Endometrial microvascular endothelial cells (primary cell): ENCODE measurements around the gene ST6GALNAC4. TPM values are rescaled to one million over a fixed set of nuclear protein-coding genes. Genes with fewer than 3 reads are reported as not detected.
"Not testable (repeated sequence)": the region's sequence is repeated elsewhere in the genome, so short reads cannot be mapped to it uniquely, and the experiment has no call there.

ENCODE experiments used
- in situ Hi-C: cut with HindIII; loops from 2 replicates; pipeline ENCODE4 v1.10.0; 2017; ENCODE audit warnings: low sequenced_read_pairs, low pct_unique_long_range_greater_than_20kb; ENCODE audit errors: inconsistent ontology term
- total RNA-seq: library from RNA; depleted of rRNA; stranded (reverse); fragments of >200 nt; gene quantifications from one replicate; pipeline ENCODE4 v1.2.3, GENCODE V29; 2015; ENCODE audit errors: inconsistent ontology term

Gene ST6GALNAC4
- total RNA-seq, 1 donor from 2014 or later: 107 TPM

DNA sequence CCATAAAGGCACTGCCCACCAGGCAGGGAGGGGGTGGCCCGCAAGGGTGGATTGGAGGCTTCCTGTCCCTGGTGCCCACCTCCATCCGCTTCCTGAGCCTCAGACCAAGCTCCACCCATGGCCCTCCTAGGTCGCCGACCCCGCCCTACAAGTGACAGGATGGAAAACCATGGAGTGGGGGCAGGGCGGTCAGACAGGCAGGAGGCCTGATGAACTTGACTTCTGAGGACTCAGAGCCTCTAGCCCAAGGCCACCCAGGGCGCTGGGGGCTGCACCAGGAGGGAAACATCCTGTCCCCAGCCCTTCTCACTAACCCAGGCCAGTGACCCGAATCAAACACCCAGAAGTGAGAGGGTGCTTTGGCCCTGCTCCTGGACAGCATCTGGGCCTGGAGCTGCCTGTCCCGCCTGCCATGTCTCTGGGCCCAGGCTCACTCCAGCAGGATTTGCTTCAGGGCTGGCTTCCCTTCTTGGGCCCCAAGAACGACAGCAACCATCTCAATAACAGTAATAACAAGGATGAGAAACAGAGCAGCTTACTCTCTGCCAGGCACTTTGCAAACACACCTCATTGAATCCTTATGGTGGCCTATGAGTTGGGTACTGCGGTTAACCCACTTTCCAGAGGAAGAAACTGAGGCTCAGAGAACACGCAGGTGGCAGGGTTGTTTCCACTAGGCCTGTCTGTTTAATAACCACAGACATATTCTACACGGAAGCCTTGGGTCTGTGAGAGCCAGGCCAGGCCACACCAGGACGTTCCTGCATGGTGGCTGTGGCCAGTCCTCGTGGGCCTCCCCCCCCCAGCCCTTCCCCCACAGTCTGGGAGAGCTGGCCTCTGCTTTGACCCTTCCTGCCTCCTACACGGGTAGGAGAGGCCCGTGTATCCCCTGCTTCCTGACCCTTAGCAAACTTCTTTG lies 13.0 kb downstream of the ST6GALNAC4 start:
- in situ Hi-C loops: no loop called here

DNA sequence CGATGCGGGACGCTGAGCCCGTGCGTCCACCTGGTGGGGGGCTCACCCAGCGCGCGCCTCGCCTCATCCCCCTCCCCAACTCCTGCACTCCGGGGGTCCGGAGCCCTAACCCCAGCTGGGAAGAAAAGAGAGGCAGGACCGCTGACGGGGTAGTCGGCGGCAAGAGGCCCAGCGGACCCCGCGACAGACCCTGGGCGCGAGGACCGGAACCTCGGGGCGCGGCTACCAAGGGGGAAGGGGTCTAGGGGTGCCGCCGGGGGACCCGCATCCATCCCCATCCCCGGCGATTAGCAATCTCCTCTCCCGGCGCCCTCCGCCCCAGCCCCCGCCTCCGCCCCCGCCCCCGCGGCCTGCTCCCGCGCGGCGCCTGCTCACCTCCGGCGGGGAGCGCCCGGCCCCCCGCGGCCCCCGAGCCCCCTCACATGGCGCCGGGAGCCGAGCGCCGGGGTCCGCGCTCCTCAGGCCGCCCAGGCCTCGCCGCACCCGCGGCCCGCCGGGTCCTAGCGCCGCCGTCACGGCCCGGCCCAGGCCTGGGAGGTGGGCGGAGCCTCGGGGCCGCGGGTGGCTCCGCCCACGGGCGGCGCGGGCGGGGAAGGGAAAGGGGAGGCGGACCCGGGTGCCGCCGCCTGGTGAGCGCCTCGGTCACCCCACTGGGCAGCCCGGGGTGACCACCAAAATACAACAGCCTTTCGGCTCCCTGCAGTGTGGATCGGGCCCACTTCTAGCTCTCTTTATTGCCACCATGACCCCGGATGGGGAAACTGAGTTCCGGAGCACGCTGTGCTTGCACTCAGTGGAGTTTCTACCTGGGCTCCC lies 17.5 kb downstream of the ST6GALNAC4 start, which contains the start of gene ST6GALNAC6:
Gene ST6GALNAC6 (minus strand): TSS at position 476 of the 816 bp plus-strand sequence. CDS start 1,622 bp downstream, outside the sequence.
- in situ Hi-C loops: no loop called here

DNA sequence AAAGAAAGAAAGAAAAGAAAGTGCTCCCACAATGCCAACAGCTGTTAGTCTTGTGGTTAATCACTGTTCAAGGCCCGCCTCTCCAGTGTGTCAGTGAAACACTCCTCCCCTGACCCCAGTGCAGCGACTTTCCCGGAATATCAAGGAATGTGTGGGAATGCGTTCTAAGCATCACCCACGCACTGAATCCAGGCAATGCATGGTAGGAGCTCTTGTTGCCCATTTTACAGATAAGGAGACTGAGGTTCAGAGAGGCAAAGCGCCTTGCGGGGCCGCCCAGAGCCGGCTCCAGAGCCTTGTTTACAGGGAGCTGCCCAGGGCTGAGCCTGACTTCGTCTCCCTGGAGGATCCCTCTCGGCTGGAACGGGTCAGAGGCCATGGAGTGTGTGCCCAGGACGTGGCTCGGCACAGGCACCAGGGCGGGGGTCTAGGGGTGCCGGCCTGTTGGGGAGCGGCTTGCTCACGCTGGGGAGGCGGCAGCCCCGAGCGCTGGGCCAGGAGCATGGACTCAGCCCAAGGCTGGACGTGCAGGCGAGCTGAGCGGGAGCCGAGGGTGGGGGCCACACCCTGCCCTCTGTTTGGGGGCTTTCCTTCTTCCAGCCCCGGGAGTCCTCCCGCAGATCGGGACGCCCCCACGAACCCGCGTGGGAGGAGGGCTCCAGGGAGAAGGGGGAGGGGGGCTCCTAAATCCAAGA lies 18.3 kb downstream of the ST6GALNAC4 start:
- in situ Hi-C loops: no loop called here

- in situ Hi-C loops: no loop called here
Measured at GRCh38 chr9:127897193-127897692, 19.6 kb downstream of the ST6GALNAC4 start.

GRCh38 chr9:127896395-127897192 lies 20.2 kb downstream of the ST6GALNAC4 start:
- in situ Hi-C loops: no loop called here

DNA sequence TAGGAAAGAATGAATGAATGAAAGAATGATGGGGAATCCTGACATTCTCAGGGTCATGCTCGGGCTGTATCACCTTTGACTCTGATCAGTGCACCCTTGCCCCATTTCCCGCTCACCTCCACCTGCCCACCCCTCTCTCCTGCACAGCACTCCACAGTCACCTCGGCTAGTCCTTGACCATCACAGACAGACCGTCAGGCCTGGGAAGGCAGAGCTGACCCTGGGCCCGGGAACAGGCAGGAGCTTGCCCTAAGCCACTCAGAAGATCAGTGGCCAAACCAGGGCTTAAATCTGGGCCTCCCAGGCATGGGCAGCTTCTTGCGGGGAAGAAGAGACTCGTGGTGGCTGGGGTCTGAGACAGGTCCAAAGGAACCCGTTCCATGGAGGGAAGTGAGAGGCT lies 21.0 kb downstream of the ST6GALNAC4 start:
- in situ Hi-C loops: no loop called here

DNA sequence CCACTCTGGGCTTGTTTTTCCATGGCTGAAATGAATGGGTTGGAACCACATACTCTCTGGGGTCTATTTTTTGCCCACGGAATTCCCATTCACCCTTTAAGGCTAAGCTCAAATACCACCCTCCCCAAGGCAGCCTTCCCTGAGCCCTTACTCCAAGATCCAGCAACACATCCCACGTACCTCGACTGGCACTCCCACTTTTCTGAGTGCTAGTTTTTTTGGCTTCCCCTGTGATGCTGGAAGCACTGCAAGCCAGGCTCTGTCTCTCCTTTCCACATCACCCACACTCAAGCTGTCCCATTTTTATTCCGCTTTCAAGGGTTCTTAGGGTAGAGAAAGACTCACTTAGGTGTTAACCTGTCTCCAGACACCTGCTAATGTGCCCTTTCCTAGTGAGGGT lies 23.4 kb downstream of the ST6GALNAC4 start:
- in situ Hi-C loops: no loop called here

- in situ Hi-C loops: no loop called here
Measured at GRCh38 chr9:127892831-127893230, 24.0 kb downstream of the ST6GALNAC4 start.

DNA sequence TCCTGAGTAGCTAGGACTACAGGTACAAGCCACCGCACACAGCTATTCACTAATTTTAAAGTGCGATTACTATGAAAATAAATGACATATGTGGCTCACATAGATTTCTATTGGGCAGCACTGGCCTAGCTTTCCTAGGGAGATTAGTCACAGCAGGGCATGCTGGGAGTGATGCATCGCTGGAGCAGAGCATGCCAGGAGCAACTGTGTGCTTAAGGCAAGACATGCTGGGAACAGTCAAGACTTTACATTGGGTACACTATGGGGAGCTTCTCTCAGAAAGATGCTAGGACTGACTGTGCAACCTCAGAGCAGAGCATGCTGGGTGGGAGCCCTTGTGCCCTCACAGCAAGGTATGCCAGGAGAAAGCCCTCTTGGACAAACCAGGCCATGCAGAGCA lies 26.8 kb downstream of the ST6GALNAC4 start:
- in situ Hi-C loops: no loop called here

DNA sequence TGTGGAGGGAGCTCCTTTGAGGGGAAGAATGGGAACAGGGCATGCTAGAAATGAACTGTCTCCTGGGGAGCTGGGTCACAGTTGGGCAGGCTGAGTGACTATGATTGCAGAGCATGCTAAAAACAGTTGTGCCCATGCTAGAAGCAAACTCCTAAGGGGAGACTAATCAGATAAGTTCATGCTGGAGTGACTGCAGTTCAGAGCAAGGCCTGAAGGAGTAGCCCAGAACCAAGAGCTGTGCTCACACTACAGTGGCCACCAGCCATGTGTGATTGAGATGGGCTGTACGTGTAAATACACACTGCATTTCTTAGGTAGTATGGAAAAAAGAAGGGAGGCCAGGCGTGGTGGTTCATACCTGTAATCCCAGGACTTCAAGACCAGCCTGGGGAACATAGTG lies 29.0 kb downstream of the ST6GALNAC4 start:
- in situ Hi-C loops: no loop called here

GRCh38 chr9:127886401-127886972 lies 30.4 kb downstream of the ST6GALNAC4 start:
- in situ Hi-C loops: no loop called here

- in situ Hi-C loops: no loop called here
Measured at GRCh38 chr9:127885508-127886281, 31.1 kb downstream of the ST6GALNAC4 start.

GRCh38 chr9:127884976-127885490 lies 31.8 kb downstream of the ST6GALNAC4 start:
- in situ Hi-C loops: no loop called here

- in situ Hi-C loops: no loop called here
Measured at GRCh38 chr9:127884427-127884911, 32.4 kb downstream of the ST6GALNAC4 start.

GRCh38 chr9:127883959-127884358 lies 32.9 kb downstream of the ST6GALNAC4 start:
- in situ Hi-C loops: no loop called here

DNA sequence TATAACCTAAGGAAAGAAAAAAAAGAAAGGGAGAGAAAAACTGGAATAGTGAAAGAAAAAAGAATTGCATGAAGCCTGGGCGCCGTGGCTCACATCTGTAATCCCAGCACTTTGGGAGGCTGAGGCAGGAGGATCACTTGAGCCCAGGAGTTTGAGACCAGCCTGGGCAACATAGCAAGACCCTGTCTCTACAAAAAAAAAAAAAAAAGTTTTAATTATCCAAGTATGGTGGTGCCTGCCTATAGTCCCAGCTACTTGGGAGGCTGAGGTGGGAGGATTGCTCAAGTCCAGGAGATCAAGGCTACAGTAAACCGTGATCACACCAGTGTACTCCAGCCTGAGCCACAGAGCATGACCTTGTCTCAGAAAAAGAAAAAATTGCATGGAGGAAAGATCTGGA lies 35.1 kb downstream of the ST6GALNAC4 start:
- in situ Hi-C loops: not testable (repeated sequence)

DNA sequence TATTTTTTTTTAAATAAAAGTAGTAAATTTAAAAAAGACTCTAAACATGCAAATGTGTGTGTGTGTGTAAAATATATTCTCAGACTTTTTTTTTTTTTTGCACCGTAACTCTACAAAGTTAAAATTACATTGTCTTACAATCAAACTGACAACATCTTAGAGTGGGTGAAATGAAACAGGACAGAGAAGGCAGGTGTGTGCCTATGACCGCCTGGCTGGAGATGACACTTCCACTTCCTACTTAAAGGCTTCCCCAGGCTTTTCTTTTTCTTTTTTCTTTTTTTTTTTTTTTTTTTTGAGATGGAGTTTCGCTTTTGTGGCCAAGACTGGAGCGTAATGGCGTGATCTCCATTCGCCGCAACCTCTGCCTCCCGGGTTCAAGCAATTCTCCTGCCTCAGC lies 36.7 kb downstream of the ST6GALNAC4 start:
- in situ Hi-C loops: no loop called here
